CD4-positive, alpha-beta T cell (primary cell): ENCODE results near the gene TMA16. TPM values are rescaled to one million over a fixed set of nuclear protein-coding genes. Genes with fewer than 3 reads are reported as not detected.

Experiments
- ATAC-seq: fragments of 200-7000 bp; cut with Tn5 transposase; one replicate; pipeline ENCODE4 v1.10.0; 2022; ENCODE audit warnings: mild to moderate bottlenecking; ENCODE audit not compliant: poor library complexity
- CTCF ChIA-PET: fragments of 350-600 bp; sonication (Branson Sonifier 250); formaldehyde crosslinking; loops from one replicate; lab custom pipeline; 2021; ENCODE audit warnings: antibody characterized with exemption, inconsistent platforms; lab: Charles Lee
- POLR2A ChIA-PET: fragments of 350-600 bp; sonication (Branson Sonifier 250); formaldehyde crosslinking; loops from one replicate; lab custom pipeline; 2021; ENCODE audit warnings: antibody characterized with exemption, inconsistent platforms; lab: Charles Lee
- DNase-seq, 14 experiments: peaks; one replicate each; pipeline ENCODE4 v3.0.0-alpha.2; 2013 to 2020; ENCODE audit warnings: mixed read lengths in 2 of 14
- H3K27ac ChIP-seq, 2 donors: one replicate each; pipeline versions ENCODE4 v1.5.1 to v1.7.0; 2013; ENCODE audit warnings: low read length in 2 of 2, low read depth in 1 of 2, mild to moderate bottlenecking in 1 of 2
- H3K27me3 ChIP-seq, 2 experiments: 1 replicate in 1 of 2; 2 replicates in 1 of 2; pipeline versions ENCODE4 v1.6.1 to v1.7.0; 2013; ENCODE audit warnings: low read length in 2 of 2, control low read depth in 1 of 2, mild to moderate bottlenecking in 1 of 2, moderate library complexity in 1 of 2; ENCODE audit not compliant: insufficient read depth in 2 of 2, control insufficient read depth in 1 of 2
- H3K36me3 ChIP-seq: one replicate; pipeline ENCODE4 v1.6.1; 2013; ENCODE audit warnings: low read length, control low read depth; ENCODE audit not compliant: insufficient read depth
- H3K4me1 ChIP-seq: one replicate; pipeline ENCODE4 v1.6.1; 2013; ENCODE audit warnings: low read length, control low read depth; ENCODE audit not compliant: insufficient read depth
- H3K4me3 ChIP-seq: one replicate; pipeline ENCODE4 v1.5.1; 2013; ENCODE audit warnings: mild to moderate bottlenecking, low read length, moderate library complexity
- H3K9me3 ChIP-seq, 2 experiments: 1 replicate in 1 of 2; 2 replicates in 1 of 2; pipeline versions ENCODE4 v1.6.1 to v1.7.0; 2013; ENCODE audit warnings: low read length in 2 of 2, mild to moderate bottlenecking in 2 of 2, control low read depth in 1 of 2, moderate library complexity in 1 of 2; ENCODE audit not compliant: control insufficient read depth in 1 of 2, insufficient read depth in 1 of 2
- H3K27ac Mint-ChIP-seq: one replicate; pipeline ENCODE4 v1.8.0; 2020; ENCODE audit warnings: mixed read lengths
- H3K27me3 Mint-ChIP-seq: one replicate; pipeline ENCODE4 v1.8.0; 2021; ENCODE audit warnings: mixed read lengths
- H3K36me3 Mint-ChIP-seq: one replicate; pipeline ENCODE4 v1.8.0; 2021; ENCODE audit warnings: low read depth, mixed read lengths
- H3K4me1 Mint-ChIP-seq: one replicate; pipeline ENCODE4 v1.8.0; 2021; ENCODE audit warnings: low read depth, mixed read lengths
- H3K4me3 Mint-ChIP-seq: one replicate; pipeline ENCODE4 v1.8.0; 2020; ENCODE audit warnings: mild to moderate bottlenecking, mixed read lengths
- H3K9me3 Mint-ChIP-seq: one replicate; pipeline ENCODE4 v1.8.0; 2020; ENCODE audit warnings: mixed read lengths
- CTCF ChIP-seq: fragments of 200-600 bp; IDR thresholded peaks from one replicate; pipeline ENCODE4 v1.8.0; 2022; ENCODE audit warnings: antibody characterized with exemption, mild to moderate bottlenecking
- intact Hi-C, 2 experiments: fragments of 100-400 bp; cut with DNase I in 1 of 2; cut with micrococcal nuclease in 1 of 2; formaldehyde crosslinking; loops; one replicate each; pipeline versions ENCODE4 v1.15.1 to v1.9.0; 2023 to 2025; cut with DNase I, micrococcal nuclease
- total RNA-seq, 174 experiments: library from RNA in 2 of 174; stranded (reverse) in 2 of 174; gene quantifications; one replicate each; pipeline ENCODE4 v1.2.3 and lab custom pipeline; 2021 to 2026

The TMA16 gene
- total RNA-seq, 2 experiments from 2014 or later: 6.2 to 6.3 TPM

- no peak overlapping the region for H3K4me3 Mint-ChIP-seq
Observed at GRCh38 chr4:163515198-163515597, 20.7 kb downstream of the TMA16 start.

GRCh38 chr4:163523791-163524365 lies 29.4 kb downstream of the TMA16 start:
- Histone ChIP-seq H3K27ac (no peak overlapping the region), H3K4me1 (no peaks in the 10 kb centered on the region), H3K36me3 (peaks cover 29% of the 10 kb centered on the region), H3K9me3 (no peaks in the 10 kb centered on the region), H3K27me3 (no peaks in the 10 kb centered on the region), H3K4me3 (no peak overlapping the region)
- Mint-ChIP-seq H3K27me3 (no peaks in the 10 kb centered on the region), H3K9me3 (no peaks in the 10 kb centered on the region), H3K4me1 (no peaks in the 10 kb centered on the region), H3K27ac (no peak overlapping the region), H3K36me3 (peaks cover 69% of the 10 kb centered on the region), H3K4me3 (no peak overlapping the region)
- intact Hi-C loops: no loop called here
- ATAC-seq (no peak), DNase-seq (no peak)
- ChIA-PET CTCF (no interaction called here), POLR2A (no interaction called here)
- TF ChIP-seq CTCF: no peak

More at GRCh38 chr4:163515198-163515597, 20.7 kb downstream of the TMA16 start:
- Mint-ChIP-seq H3K36me3 (peaks cover 88% of the 10 kb centered on the region), H3K27me3 (no peaks in the 10 kb centered on the region), H3K4me1 (no peaks in the 10 kb centered on the region), H3K9me3 (no peaks in the 10 kb centered on the region), H3K27ac (no peak overlapping the region)
- no peak overlapping the region for H3K27ac ChIP-seq
- DNase-seq: no peak
- no peaks in the 10 kb centered on the region for H3K4me1 ChIP-seq
- no peaks in the 10 kb centered on the region for H3K9me3 ChIP-seq
- H3K4me3 ChIP-seq: no peak overlapping the region
- peaks cover 65% of the 10 kb centered on the region for H3K36me3 ChIP-seq
- ChIA-PET POLR2A (no interaction called here), CTCF (no interaction called here)
- no peak for TF ChIP-seq CTCF
- intact Hi-C loops: no loop called here
- no peaks in the 10 kb centered on the region for H3K27me3 ChIP-seq
- no peak for ATAC-seq

GRCh38 chr4:163525982-163526381 lies 31.5 kb downstream of the TMA16 start:
- Mint-ChIP-seq H3K4me3 (no peak overlapping the region), H3K27ac (no peak overlapping the region), H3K27me3 (no peaks in the 10 kb centered on the region), H3K9me3 (no peaks in the 10 kb centered on the region), H3K4me1 (no peaks in the 10 kb centered on the region), H3K36me3 (peaks cover 69% of the 10 kb centered on the region)
- Histone ChIP-seq H3K9me3 (no peaks in the 10 kb centered on the region), H3K27ac (no peak overlapping the region), H3K4me3 (no peak overlapping the region), H3K4me1 (no peaks in the 10 kb centered on the region), H3K27me3 (no peaks in the 10 kb centered on the region), H3K36me3 (peaks cover 25% of the 10 kb centered on the region)
- DNase-seq: no peak
- no peak for ATAC-seq
- intact Hi-C loops: no loop called here
- CTCF ChIA-PET: interaction anchor here (2.2 kb wide), 1 partner anchor 23 kb away, joined by 7 read pairs; no protein-coding TSS in a partner anchor
- POLR2A ChIA-PET: no interaction called here
- TF ChIP-seq CTCF: no peak
